ENCODE data around the gene MPEG1. TPM values are rescaled to one million over a fixed set of nuclear protein-coding genes. Genes with fewer than 3 reads are reported as not detected.

The MPEG1 gene
- total and polyA plus RNA-seq, 2 of the 13 experiments (the other 11 are each of a cell fraction or from before 2014, with no cell fraction given): not detected

GRCh38 chr11:59171508-59172322 is 41.0 kb downstream of the MPEG1 start, which contains the start of gene DTX4 (continued):
- TF ChIP-seq ZNF777 (CRISPR knock-in tag; IDR thresholded peaks at IDR 0.05): peak; percentile 82
- no peak for TF ChIP-seq IKZF4 (CRISPR knock-in tag; IDR thresholded peaks at IDR 0.05; ENCODE audit: borderline replicate concordance, low read depth, not compliant biosample characterization)
- no peak for TF ChIP-seq SP1 (IDR thresholded peaks at IDR 0.05)
- peak; percentile 80 for TF ChIP-seq SP1 (CRISPR knock-in tag; IDR thresholded peaks at IDR 0.05)
- no peak for TF ChIP-seq ZNF282 (IDR thresholded peaks at IDR 0.05; ENCODE audit: partially characterized antibody)
- TF ChIP-seq DR1 (CRISPR knock-in tag; IDR thresholded peaks at IDR 0.05): 0 out of 2 replicates have a peak, but pooled peaks have one; percentile 13
- no peak for TF ChIP-seq POLR2G (IDR thresholded peaks at IDR 0.05; ENCODE audit: low read depth, low read length)
- no peak for TF ChIP-seq ZBTB43 (CRISPR knock-in tag; conservative IDR thresholded peaks at IDR 0.05)
- peak; percentile 21; the same call in 1 of the 2 replicates for TF ChIP-seq FOXA3 (CRISPR knock-in tag; IDR thresholded peaks at IDR 0.05)
- peak; percentile 28 for TF ChIP-seq YY1 (IDR thresholded peaks at IDR 0.05; ENCODE audit: insufficient read depth, insufficient replicate concordance, low read depth, low read length)
- peak; percentile 43; the same call in 1 of the 2 replicates for TF ChIP-seq ZBTB14 (CRISPR knock-in tag; IDR thresholded peaks at IDR 0.05)
- TF ChIP-seq ZNF749 (CRISPR knock-in tag; IDR thresholded peaks at IDR 0.05; ENCODE audit: borderline replicate concordance): no peak
- TF ChIP-seq TSC22D2 (CRISPR knock-in tag; IDR thresholded peaks at IDR 0.05; ENCODE audit: borderline replicate concordance): no peak
- no peak for TF ChIP-seq ZBTB25 (CRISPR knock-in tag; IDR thresholded peaks at IDR 0.05)
- peak; percentile 59 for TF ChIP-seq RBM39 (IDR thresholded peaks at IDR 0.05; ENCODE audit: low read depth, low read length, poor library complexity, severe bottlenecking)
- no peak for TF ChIP-seq ZNF790 (CRISPR knock-in tag; IDR thresholded peaks at IDR 0.05; ENCODE audit: borderline replicate concordance)
- no peak for TF ChIP-seq ZNF30 (CRISPR knock-in tag; IDR thresholded peaks at IDR 0.05)
- TF ChIP-seq PAWR (CRISPR knock-in tag; IDR thresholded peaks at IDR 0.05; ENCODE audit: borderline replicate concordance): no peak
- 0 out of 2 replicates have a peak, but pooled peaks have one; percentile 38 for TF ChIP-seq ZNF343 (CRISPR knock-in tag; IDR thresholded peaks at IDR 0.05)
- TF ChIP-seq ZNF598 (CRISPR knock-in tag; IDR thresholded peaks at IDR 0.05; ENCODE audit: borderline replicate concordance): peak; percentile 75; the same call in 1 of the 2 replicates
- TF ChIP-seq ZNF615 (CRISPR knock-in tag; IDR thresholded peaks at IDR 0.05; ENCODE audit: borderline replicate concordance): no peak
- 0 out of 2 replicates have a peak, but pooled peaks have one; percentile 2 for TF ChIP-seq ARID2 (CRISPR knock-in tag; IDR thresholded peaks at IDR 0.05; ENCODE audit: borderline replicate concordance)
- peak; percentile 54; the same call in 1 of the 2 replicates for TF ChIP-seq ZBTB7B (CRISPR knock-in tag; IDR thresholded peaks at IDR 0.05)

Data from HepG2 (cell line).